ENCODE measurements around the gene TMEM88. TPM values are rescaled to one million over a fixed set of nuclear protein-coding genes. Genes with fewer than 3 reads are reported as not detected.
"Not testable (repeated sequence)": the region's sequence is repeated elsewhere in the genome, so short reads cannot be mapped to it uniquely, and the experiment has no call there.

The TMEM88 gene, protein sequence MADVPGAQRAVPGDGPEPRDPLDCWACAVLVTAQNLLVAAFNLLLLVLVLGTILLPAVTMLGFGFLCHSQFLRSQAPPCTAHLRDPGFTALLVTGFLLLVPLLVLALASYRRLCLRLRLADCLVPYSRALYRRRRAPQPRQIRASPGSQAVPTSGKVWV
- total RNA-seq: 0.29 and 0.36 TPM in 2 replicates

DNA sequence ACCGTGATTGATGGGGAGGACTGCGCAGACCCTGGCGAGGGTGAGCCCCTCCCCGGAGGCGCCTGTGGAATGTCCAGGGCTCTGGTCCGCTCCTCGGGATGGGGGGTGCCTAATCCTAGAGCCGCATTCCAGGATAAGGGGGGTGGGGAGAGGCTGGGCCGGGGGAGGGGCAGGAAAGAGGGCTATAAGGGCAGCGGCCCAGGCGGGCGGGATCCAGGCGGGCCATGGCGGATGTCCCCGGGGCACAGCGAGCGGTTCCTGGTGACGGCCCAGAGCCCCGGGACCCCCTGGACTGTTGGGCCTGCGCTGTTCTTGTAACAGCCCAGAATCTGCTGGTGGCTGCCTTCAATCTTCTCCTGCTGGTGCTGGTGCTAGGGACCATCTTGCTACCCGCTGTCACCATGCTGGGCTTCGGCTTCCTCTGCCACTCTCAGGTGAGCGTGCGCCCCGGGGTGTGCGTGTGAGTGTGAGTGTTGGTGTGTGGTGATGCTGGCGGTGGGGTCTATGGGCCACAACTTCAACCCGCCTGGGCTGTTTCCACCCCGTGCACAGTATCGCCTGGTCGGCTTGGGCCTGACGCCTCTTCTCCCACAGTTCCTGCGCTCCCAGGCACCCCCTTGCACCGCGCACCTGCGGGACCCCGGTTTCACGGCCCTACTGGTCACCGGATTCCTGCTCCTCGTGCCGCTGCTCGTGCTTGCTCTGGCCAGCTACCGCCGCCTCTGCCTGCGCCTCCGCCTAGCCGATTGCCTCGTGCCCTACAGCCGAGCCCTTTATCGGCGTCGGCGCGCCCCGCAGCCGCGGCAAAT, at the start of gene TMEM88:
TMEM88 (plus strand) TSS at position 216 of the 809 bp plus-strand sequence; CDS start at position 225, 9 bp downstream.
- peaks cover 34% of the 10 kb centered on the region for H3K36me3 ChIP-seq (ENCODE audit: insufficient read depth, low read length)
- no peak for DNase-seq (ENCODE audit: insufficient read length, low spot score, missing footprints)
- H3K9me3 ChIP-seq (ENCODE audit: low read depth, low read length): no peaks in the 10 kb centered on the region
- peaks cover 29% of the 10 kb centered on the region for H3K4me1 ChIP-seq (ENCODE audit: insufficient read depth, low read length)
- peak within 1 kb of the TSS; percentile 83 for H3K4me3 ChIP-seq (ENCODE audit: insufficient read depth, low read length)
- peaks cover 24% of the 10 kb centered on the region for H4K20me1 ChIP-seq (ENCODE audit: insufficient read depth, low read length)
- H3K27me3 ChIP-seq (ENCODE audit: insufficient read depth, low read length): no peaks in the 10 kb centered on the region
- no peak within 1 kb of the TSS for H2AFZ ChIP-seq (ENCODE audit: low read length)
- H3K4me2 ChIP-seq (ENCODE audit: insufficient read depth, low read length): peak within 1 kb of the TSS; percentile 83
- H3K27ac ChIP-seq (ENCODE audit: low read depth, low read length): peak within 1 kb of the TSS; percentile 86
- TF ChIP-seq, protein P1, sequence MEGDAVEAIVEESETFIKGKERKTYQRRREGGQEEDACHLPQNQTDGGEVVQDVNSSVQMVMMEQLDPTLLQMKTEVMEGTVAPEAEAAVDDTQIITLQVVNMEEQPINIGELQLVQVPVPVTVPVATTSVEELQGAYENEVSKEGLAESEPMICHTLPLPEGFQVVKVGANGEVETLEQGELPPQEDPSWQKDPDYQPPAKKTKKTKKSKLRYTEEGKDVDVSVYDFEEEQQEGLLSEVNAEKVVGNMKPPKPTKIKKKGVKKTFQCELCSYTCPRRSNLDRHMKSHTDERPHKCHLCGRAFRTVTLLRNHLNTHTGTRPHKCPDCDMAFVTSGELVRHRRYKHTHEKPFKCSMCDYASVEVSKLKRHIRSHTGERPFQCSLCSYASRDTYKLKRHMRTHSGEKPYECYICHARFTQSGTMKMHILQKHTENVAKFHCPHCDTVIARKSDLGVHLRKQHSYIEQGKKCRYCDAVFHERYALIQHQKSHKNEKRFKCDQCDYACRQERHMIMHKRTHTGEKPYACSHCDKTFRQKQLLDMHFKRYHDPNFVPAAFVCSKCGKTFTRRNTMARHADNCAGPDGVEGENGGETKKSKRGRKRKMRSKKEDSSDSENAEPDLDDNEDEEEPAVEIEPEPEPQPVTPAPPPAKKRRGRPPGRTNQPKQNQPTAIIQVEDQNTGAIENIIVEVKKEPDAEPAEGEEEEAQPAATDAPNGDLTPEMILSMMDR (IDR thresholded peaks at IDR 0.05; ENCODE audit: extremely low read depth, low read depth, low read length): no peak
- H3K79me2 ChIP-seq (ENCODE audit: insufficient read depth, low read length): peaks cover 22% of the 10 kb centered on the region

DNA sequence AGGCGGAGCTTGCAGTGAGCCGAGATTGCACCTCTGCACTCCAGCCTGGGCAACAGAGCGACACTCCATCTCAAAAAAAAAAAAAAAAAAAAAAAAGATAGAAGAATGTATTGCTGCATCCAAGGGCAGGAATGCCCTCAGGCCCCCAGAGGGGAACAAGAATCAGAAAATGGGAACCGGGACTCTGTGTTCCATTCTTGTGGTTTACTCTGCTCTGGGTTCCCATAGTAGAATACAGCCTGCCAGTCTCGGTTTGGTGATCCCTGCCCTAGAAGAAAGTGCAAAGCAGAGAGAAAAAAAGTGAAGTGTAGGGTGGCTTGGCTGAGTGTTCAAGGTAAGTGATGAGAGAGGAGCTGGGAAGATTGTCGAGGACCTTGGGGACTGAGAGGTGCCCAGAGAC, 48.3 kb upstream of the TMEM88 start:
- no peak for DNase-seq (ENCODE audit: insufficient read length, low spot score, missing footprints)

DNA sequence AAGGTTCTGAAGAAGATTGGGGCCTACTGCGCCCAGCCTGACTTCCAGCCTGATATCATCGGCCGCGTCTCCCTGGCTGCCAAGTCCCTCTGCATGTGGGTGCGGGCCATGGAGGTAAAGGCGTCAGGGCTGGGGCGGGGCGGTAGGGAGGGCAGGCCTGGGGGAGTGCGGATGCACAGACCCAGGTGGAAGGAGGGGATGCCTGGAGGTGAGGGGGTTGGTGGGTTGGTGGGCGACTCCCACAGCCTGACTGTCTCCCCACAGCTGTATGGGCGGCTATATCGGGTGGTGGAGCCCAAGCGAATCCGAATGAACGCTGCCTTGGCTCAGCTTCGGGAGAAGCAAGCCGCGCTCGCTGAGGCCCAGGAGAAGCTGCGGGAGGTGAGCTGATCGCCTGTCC, 47.7 kb upstream of the TMEM88 start:
- Histone ChIP-seq H3K27ac (ENCODE audit: low read depth, low read length) (no peak overlapping the region), H4K20me1 (ENCODE audit: insufficient read depth, low read length) (no peaks in the 10 kb centered on the region), H3K27me3 (ENCODE audit: insufficient read depth, low read length) (no peaks in the 10 kb centered on the region), H3K9me3 (ENCODE audit: low read depth, low read length) (no peaks in the 10 kb centered on the region), H3K79me2 (ENCODE audit: insufficient read depth, low read length) (no peaks in the 10 kb centered on the region), H2AFZ (ENCODE audit: low read length) (no peak overlapping the region), H3K36me3 (ENCODE audit: insufficient read depth, low read length) (no peaks in the 10 kb centered on the region), H3K4me2 (ENCODE audit: insufficient read depth, low read length) (no peak overlapping the region), H3K4me1 (ENCODE audit: insufficient read depth, low read length) (peaks cover 2% of the 10 kb centered on the region), H3K4me3 (ENCODE audit: insufficient read depth, low read length) (no peak overlapping the region)
- TF ChIP-seq, protein P1 (IDR thresholded peaks at IDR 0.05; ENCODE audit: extremely low read depth, low read depth, low read length): no peak
- DNase-seq (ENCODE audit: insufficient read length, low spot score, missing footprints): no peak

More for the DNA sequence above, 48.3 kb upstream of the TMEM88 start:
- Histone ChIP-seq H3K4me3 (ENCODE audit: insufficient read depth, low read length) (no peak overlapping the region), H3K27me3 (ENCODE audit: insufficient read depth, low read length) (no peaks in the 10 kb centered on the region), H4K20me1 (ENCODE audit: insufficient read depth, low read length) (no peaks in the 10 kb centered on the region), H2AFZ (ENCODE audit: low read length) (no peak overlapping the region), H3K27ac (ENCODE audit: low read depth, low read length) (no peak overlapping the region), H3K9me3 (ENCODE audit: low read depth, low read length) (no peaks in the 10 kb centered on the region), H3K4me1 (ENCODE audit: insufficient read depth, low read length) (peaks cover 2% of the 10 kb centered on the region), H3K79me2 (ENCODE audit: insufficient read depth, low read length) (no peaks in the 10 kb centered on the region), H3K36me3 (ENCODE audit: insufficient read depth, low read length) (no peaks in the 10 kb centered on the region), H3K4me2 (ENCODE audit: insufficient read depth, low read length) (no peak overlapping the region)
- TF ChIP-seq, protein P1 (IDR thresholded peaks at IDR 0.05; ENCODE audit: extremely low read depth, low read depth, low read length): no peak

DNA sequence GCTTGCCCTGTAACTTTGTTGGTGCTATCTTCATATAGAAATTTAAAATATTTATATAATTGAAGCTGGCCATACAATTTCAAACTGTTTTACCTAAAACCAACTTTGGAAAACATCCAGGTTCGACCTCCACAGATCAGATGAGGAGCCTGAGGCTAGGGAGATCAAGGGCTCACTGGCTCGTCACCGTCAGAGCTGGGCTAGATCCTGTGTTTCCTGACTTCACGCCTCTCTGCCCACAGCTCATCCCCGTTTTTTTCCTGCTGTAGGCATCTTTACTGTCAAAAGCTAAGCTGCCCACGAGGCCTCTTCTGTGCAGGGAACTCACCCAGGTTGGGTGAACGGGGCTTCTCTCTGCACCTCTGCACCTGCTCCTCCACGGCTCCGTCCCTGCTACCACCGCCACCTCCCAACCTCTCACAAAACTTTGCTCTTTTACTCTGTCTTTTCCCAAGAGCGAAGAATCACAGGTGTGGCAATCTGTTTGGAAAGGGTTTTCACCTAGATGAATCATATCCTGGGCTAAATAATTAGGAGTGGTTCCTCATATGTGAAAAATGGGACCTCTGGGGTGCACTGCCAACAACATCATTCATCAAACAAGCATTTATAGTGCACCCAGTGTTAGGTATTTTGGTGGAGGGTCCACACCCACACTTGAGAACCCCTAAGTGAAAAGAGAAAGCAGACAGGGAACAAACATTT, 45.6 kb upstream of the TMEM88 start:
- no peak overlapping the region for H3K27ac ChIP-seq (ENCODE audit: low read depth, low read length)
- DNase-seq (ENCODE audit: insufficient read length, low spot score, missing footprints): no peak
- no peaks in the 10 kb centered on the region for H3K27me3 ChIP-seq (ENCODE audit: insufficient read depth, low read length)
- no peaks in the 10 kb centered on the region for H4K20me1 ChIP-seq (ENCODE audit: insufficient read depth, low read length)
- no peaks in the 10 kb centered on the region for H3K36me3 ChIP-seq (ENCODE audit: insufficient read depth, low read length)
- peaks cover 2% of the 10 kb centered on the region for H3K4me1 ChIP-seq (ENCODE audit: insufficient read depth, low read length)
- H3K79me2 ChIP-seq (ENCODE audit: insufficient read depth, low read length): no peaks in the 10 kb centered on the region
- H3K4me3 ChIP-seq (ENCODE audit: insufficient read depth, low read length): no peak overlapping the region
- no peak overlapping the region for H3K4me2 ChIP-seq (ENCODE audit: insufficient read depth, low read length)
- H2AFZ ChIP-seq (ENCODE audit: low read length): no peak overlapping the region
- TF ChIP-seq, protein P1 (IDR thresholded peaks at IDR 0.05; ENCODE audit: extremely low read depth, low read depth, low read length): no peak
- H3K9me3 ChIP-seq (ENCODE audit: low read depth, low read length): no peaks in the 10 kb centered on the region

DNA sequence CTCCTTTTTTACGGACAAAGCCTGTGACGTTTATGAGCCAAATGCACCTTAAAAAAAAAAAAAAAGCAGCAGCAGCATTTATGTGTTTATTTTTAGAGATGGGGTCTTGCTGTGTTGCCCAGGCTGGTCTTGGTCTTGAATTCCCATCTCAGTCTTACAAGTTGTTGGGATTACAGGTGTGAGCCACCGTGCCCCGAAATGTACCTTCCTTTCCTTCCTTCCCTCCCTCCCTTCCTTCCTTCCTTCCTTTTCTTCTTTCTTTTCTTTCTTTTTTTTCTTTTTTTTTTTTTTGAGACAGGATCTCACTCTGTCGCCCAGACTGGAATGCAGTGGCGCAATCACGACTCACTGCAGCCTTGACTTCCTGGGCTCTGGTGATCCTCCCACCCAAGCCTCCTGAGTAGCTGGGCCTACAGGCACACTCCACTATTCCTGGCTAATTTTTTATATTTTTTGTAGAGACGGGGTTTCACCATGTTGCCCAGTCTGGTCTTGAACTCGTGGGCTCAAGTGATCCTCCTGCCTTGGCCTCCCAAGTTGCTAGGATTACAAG, 45.0 kb upstream of the TMEM88 start:
- H3K79me2 ChIP-seq (ENCODE audit: insufficient read depth, low read length); H3K4me1 ChIP-seq (ENCODE audit: insufficient read depth, low read length); DNase-seq (ENCODE audit: insufficient read length, low spot score, missing footprints); H3K4me2 ChIP-seq (ENCODE audit: insufficient read depth, low read length); H3K4me3 ChIP-seq (ENCODE audit: insufficient read depth, low read length); H3K27me3 ChIP-seq (ENCODE audit: insufficient read depth, low read length); H2AFZ ChIP-seq (ENCODE audit: low read length); H3K36me3 ChIP-seq (ENCODE audit: insufficient read depth, low read length); H3K9me3 ChIP-seq (ENCODE audit: low read depth, low read length); H3K27ac ChIP-seq (ENCODE audit: low read depth, low read length); H4K20me1 ChIP-seq (ENCODE audit: insufficient read depth, low read length): not testable (repeated sequence)
